Kidney (tissue), 14 donors: ENCODE results near the gene ALPG. TPM values are rescaled to one million over a fixed set of nuclear protein-coding genes. Genes with fewer than 3 reads are reported as not detected.
A peak's percentile ranks its signal among the peaks of the same experiment; 100 is the strongest.

Experiments used
- DNase-seq, 5 donors: peaks; one replicate each; pipeline ENCODE4 v3.0.0-alpha.2; 2013 to 2020
- FAIRE-seq: peaks from 2 replicates; lab custom pipeline; 2012; peaks lifted over from hg19 to GRCh38; lab: Jason Lieb, UNC
- H3K27ac ChIP-seq, 2 donors: one replicate each; pipeline ENCODE4 v1.7.0; 2013; ENCODE audit warnings: low read depth in 2 of 2, low read length in 2 of 2, inconsistent platforms in 1 of 2
- H3K27me3 ChIP-seq: one replicate; pipeline ENCODE4 v1.7.1; 2013; ENCODE audit warnings: low read length, inconsistent platforms; ENCODE audit not compliant: control insufficient read depth, insufficient read depth
- H3K36me3 ChIP-seq, 3 donors: one replicate each; pipeline versions ENCODE4 v1.7.0 to v1.7.1; 2013; ENCODE audit warnings: low read length in 3 of 3, control low read depth in 1 of 3, inconsistent platforms in 1 of 3; ENCODE audit not compliant: insufficient read depth in 3 of 3, control insufficient read depth in 2 of 3
- H3K4me1 ChIP-seq, 3 donors: one replicate each; pipeline versions ENCODE4 v1.7.0 to v1.7.1; 2013; ENCODE audit warnings: low read length in 3 of 3, inconsistent platforms in 1 of 3, low read depth in 1 of 3; ENCODE audit not compliant: control insufficient read depth in 2 of 3, insufficient read depth in 2 of 3
- H3K4me3 ChIP-seq, 3 donors: one replicate each; pipeline versions ENCODE4 v1.7.0 to v1.8.1; 2013; ENCODE audit warnings: low read length in 3 of 3, control low read depth in 1 of 3, inconsistent platforms in 1 of 3
- H3K9ac ChIP-seq, 3 donors: one replicate each; pipeline versions ENCODE4 v1.7.0 to v1.7.1; 2013; ENCODE audit warnings: low read length in 3 of 3, control low read depth in 1 of 3, inconsistent platforms in 1 of 3
- H3K9me3 ChIP-seq, 3 donors: one replicate each; pipeline versions ENCODE4 v1.7.0 to v1.7.1; 2013; ENCODE audit warnings: low read length in 3 of 3, control low read depth in 1 of 3, inconsistent platforms in 1 of 3; ENCODE audit not compliant: control insufficient read depth in 2 of 3, insufficient read depth in 1 of 3
- CTCF ChIP-seq: IDR thresholded peaks from 3 replicates; pipeline ENCODE4 v1.5.1; 2012; ENCODE audit warnings: mild to moderate bottlenecking, moderate library complexity, borderline replicate concordance; ENCODE audit not compliant: insufficient read depth; ENCODE audit errors: extremely low read depth
- intact Hi-C: fragments of 100-400 bp; cut with DNase I; formaldehyde crosslinking; loops from one replicate; pipeline ENCODE4 v1.11.1; 2022
- polyA plus RNA-seq: library from polyadenylated mRNA; stranded (reverse); fragments of 350-450 nt; fragmentation: Illumina TruSeq; extraction: RNeasy Lipid Tissue Mini Kit (QIAGEN cat#74804); gene quantifications from one replicate; pipeline ENCODE4 v1.2.3, GENCODE V29; 2014; ENCODE audit warnings: low read depth, low replicate concordance; ENCODE audit not compliant: insufficient read depth
- total RNA-seq: library from RNA; stranded (reverse); fragmentation: NEBNext Ultra II Directional; extraction: Animal tissue kit (Norgen Biotek cat#: 25700); gene quantifications from one replicate; pipeline ENCODE4 v1.2.1, GENCODE V29; 2021
- donor health status: control.
- donor health status: control.
- donor health status: control.
- donor health status: control.
- donor health status: control.
- donor health status: DM: yes; HTN: yes; CAD: no.
- donor health status: Normal renal cell carcinoma (clear cell type).

The ALPG gene
- total and polyA plus RNA-seq, 2 donors from 2014 or later = not detected

- no peak overlapping the region for H3K4me3 ChIP-seq
- H3K9ac ChIP-seq = no peak overlapping the region
- intact Hi-C loops = loop anchor here (10.0 kb wide), 1 partner anchor 522 kb away; no protein-coding TSS in a partner anchor
- DNase-seq (peak in 2 of 5 donors; percentile 29 to 52), FAIRE-seq (no peak)
- H3K27ac ChIP-seq = no peak overlapping the region
- TF ChIP-seq CTCF = no peak
- H3K36me3 ChIP-seq = no peaks in the 10 kb centered on the region
- no peaks in the 10 kb centered on the region for H3K27me3 ChIP-seq
- no peaks in the 10 kb centered on the region for H3K9me3 ChIP-seq
- no peaks in the 10 kb centered on the region for H3K4me1 ChIP-seq
Measured at GRCh38 chr2:232436381-232437194, 29.9 kb downstream of the ALPG start.

- no peak overlapping the region for H3K27ac ChIP-seq
Measured at GRCh38 chr2:232437195-232437571, 30.5 kb downstream of the ALPG start.

GRCh38 chr2:232438091-232438490, 31.4 kb downstream of the ALPG start:
- FAIRE-seq = no peak
- H3K27ac ChIP-seq = no peak overlapping the region
- H3K27me3 ChIP-seq = no peaks in the 10 kb centered on the region
- DNase-seq = peak in 2 of 5 donors; percentile 27 to 41
- no peak for TF ChIP-seq CTCF
- no peaks in the 10 kb centered on the region for H3K4me1 ChIP-seq
- intact Hi-C loops = loop anchor here (10.0 kb wide), 1 partner anchor 523 kb away; no protein-coding TSS in a partner anchor
- H3K36me3 ChIP-seq = no peaks in the 10 kb centered on the region
- H3K9me3 ChIP-seq = no peaks in the 10 kb centered on the region
- no peak overlapping the region for H3K9ac ChIP-seq
- no peak overlapping the region for H3K4me3 ChIP-seq

More at GRCh38 chr2:232437195-232437571, 30.5 kb downstream of the ALPG start:
- intact Hi-C loops = loop anchor here (10.0 kb wide), 1 partner anchor 522 kb away; no protein-coding TSS in a partner anchor
- H3K4me1 ChIP-seq = no peaks in the 10 kb centered on the region
- H3K4me3 ChIP-seq = no peak overlapping the region
- H3K9ac ChIP-seq = no peak overlapping the region
- H3K9me3 ChIP-seq = no peaks in the 10 kb centered on the region
- no peak for TF ChIP-seq CTCF
- H3K27me3 ChIP-seq = no peaks in the 10 kb centered on the region
- DNase-seq = peak in 2 of 5 donors; percentile 34 to 45
- FAIRE-seq = no peak
- no peaks in the 10 kb centered on the region for H3K36me3 ChIP-seq
